Kidney epithelial cell (primary cell): ENCODE measurements around the gene KCNQ1. TPM values are rescaled to one million over a fixed set of nuclear protein-coding genes. Genes with fewer than 3 reads are reported as not detected.

Source experiments
- DNase-seq: peaks from one replicate; pipeline ENCODE4 v3.0.0-alpha.2; 2010; ENCODE audit warnings: low read depth
- H3K27me3 ChIP-seq: 2 replicates; pipeline ENCODE4 v1.6.0; 2011; ENCODE audit warnings: low read length; ENCODE audit not compliant: control insufficient read depth, insufficient read depth
- H3K36me3 ChIP-seq: 2 replicates; pipeline ENCODE4 v1.5.1; 2011; ENCODE audit warnings: low read length; ENCODE audit not compliant: control insufficient read depth, insufficient read depth
- H3K4me3 ChIP-seq: 2 replicates; pipeline ENCODE4 v1.5.1; 2011; ENCODE audit warnings: low read depth, mild to moderate bottlenecking, control low read depth, low read length
- total RNA-seq: library from RNA; depleted of rRNA; stranded (reverse); fragments of >200 nt; gene quantifications from 2 replicates; pipeline ENCODE4 v1.2.3, GENCODE V29; 2015
- TF ChIP-seq, protein P1 (sequence below): IDR thresholded peaks from 2 replicates; pipeline ENCODE4 v1.5.1; 2011; ENCODE audit warnings: mild to moderate bottlenecking, moderate library complexity, low read length, control low read depth, inconsistent platforms; ENCODE audit not compliant: insufficient read depth, poor library complexity, severe bottlenecking

KCNQ1 gene
- total RNA-seq, 1 donor from 2014 or later: 2.3 TPM

DNA sequence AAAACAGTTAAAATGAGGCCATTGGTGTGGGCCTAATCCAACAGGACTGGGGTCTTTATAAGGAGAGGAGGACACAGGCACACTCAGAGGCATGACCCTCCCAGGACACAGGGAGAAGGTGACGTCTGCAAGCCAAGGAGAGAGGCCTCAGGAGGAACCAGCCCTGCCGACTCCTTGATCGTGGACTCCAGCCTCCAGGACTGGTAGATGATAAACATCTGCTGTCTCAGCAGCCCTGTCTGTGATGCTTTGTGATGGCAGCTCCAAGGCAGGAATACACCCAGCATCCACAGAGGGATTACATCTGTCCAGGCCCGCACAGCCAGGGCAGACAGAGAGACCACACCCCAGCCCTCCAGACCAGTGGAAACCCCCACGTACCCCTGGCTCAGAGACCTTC lies 422.3 kb downstream of the KCNQ1 start:
- no peak for DNase-seq
- Histone ChIP-seq H3K4me3 (no peak overlapping the region), H3K27me3 (peaks cover 60% of the 10 kb centered on the region), H3K36me3 (no peaks in the 10 kb centered on the region)
- TF ChIP-seq, protein P1, sequence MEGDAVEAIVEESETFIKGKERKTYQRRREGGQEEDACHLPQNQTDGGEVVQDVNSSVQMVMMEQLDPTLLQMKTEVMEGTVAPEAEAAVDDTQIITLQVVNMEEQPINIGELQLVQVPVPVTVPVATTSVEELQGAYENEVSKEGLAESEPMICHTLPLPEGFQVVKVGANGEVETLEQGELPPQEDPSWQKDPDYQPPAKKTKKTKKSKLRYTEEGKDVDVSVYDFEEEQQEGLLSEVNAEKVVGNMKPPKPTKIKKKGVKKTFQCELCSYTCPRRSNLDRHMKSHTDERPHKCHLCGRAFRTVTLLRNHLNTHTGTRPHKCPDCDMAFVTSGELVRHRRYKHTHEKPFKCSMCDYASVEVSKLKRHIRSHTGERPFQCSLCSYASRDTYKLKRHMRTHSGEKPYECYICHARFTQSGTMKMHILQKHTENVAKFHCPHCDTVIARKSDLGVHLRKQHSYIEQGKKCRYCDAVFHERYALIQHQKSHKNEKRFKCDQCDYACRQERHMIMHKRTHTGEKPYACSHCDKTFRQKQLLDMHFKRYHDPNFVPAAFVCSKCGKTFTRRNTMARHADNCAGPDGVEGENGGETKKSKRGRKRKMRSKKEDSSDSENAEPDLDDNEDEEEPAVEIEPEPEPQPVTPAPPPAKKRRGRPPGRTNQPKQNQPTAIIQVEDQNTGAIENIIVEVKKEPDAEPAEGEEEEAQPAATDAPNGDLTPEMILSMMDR: no peak

DNA sequence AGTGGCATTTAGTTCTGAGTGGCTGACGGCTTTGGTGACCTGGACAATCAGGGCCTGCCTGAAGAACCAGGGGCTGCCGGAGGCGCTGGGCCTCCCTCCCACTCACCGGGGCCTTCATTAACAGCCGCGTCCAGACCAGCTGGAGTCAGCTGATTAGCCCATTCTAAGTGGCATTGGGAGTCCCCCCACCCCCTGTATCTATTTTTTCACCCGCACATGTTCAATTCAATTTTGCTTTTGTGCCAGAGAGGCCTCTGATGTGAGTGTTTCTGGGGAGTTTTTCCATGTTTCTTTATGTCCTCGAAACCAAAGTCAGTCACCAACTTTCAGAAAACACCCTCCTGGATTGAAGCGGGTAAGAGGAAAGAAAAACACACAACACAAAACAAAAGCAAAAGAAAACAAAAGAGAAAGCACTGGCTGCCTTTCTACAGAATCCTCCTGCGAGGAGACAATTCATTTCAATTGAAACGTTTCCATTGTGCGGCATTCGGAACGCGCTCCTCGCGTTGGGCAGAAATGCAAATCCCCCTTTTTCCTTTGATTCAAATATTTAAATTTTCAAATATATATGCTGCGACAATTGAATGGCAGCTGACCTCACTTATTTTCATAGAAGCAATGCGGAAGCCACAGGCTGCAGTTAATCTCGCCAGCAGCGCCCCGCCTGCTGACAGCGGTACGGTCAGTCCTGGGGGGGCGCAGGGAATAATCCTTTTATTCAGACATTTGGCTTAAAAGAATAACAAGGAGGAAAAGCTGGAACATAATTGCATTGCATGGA lies 423.1 kb downstream of the KCNQ1 start:
- Histone ChIP-seq H3K27me3 (peaks cover 54% of the 10 kb centered on the region), H3K4me3 (no peak overlapping the region), H3K36me3 (no peaks in the 10 kb centered on the region)
- TF ChIP-seq, protein P1: no peak
- DNase-seq: no peak

DNA sequence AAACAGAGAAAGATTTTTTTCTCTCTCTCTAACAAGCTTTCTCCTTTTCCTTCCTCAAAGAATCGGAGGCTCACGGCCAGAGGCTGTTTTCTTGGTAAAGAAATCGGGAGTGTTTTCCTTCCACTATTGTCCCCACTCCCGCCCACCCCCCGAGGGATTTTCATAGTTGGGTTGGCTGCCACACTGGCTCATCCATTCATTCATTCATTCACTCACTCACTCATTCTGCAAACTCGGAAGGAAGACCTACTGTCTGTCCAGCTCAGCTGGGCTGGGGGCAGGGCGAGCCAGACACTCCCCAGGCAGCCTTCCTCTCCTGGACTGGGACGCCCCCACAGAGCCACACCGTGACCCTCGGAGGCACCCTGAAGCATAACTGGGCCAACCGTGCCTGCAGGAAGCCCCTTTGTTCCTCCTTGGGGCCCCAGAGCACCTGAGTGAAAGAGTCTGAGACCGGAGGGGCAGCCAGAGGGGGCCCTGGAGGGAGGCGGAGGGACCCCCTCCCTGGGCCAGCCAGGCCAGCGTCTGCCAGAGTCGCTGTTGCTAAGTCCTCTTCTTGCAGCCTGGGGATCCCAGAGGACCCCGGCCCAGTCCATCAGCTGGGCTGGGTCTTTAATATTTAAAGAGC lies 423.8 kb downstream of the KCNQ1 start:
- Histone ChIP-seq H3K27me3 (peaks cover 48% of the 10 kb centered on the region), H3K4me3 (no peak overlapping the region), H3K36me3 (no peaks in the 10 kb centered on the region)
- no peak for DNase-seq
- TF ChIP-seq, protein P1: no peak

DNA sequence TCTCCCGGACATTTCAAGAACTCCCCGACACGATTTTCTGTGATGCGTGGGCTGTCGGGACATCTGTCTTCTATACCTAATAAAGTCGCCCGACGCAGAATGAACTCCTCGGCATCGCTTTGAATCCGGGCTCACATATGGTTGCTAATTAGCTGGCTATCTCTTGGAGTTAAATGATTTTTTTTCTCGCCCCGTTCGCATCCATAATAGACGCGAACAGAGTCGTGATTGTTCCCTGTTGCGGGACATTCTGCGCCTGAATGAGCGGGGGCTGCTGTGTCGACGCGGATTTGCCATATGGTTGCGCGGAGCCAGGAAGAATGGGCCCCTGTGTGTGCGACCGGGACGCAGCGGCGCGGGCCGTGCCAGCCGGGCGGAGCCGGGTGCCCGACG lies 424.3 kb downstream of the KCNQ1 start:
- DNase-seq: no peak
- no peaks in the 10 kb centered on the region for H3K36me3 ChIP-seq
- H3K4me3 ChIP-seq: no peak overlapping the region
- TF ChIP-seq, protein P1: no peak
- peaks cover 47% of the 10 kb centered on the region for H3K27me3 ChIP-seq

DNA sequence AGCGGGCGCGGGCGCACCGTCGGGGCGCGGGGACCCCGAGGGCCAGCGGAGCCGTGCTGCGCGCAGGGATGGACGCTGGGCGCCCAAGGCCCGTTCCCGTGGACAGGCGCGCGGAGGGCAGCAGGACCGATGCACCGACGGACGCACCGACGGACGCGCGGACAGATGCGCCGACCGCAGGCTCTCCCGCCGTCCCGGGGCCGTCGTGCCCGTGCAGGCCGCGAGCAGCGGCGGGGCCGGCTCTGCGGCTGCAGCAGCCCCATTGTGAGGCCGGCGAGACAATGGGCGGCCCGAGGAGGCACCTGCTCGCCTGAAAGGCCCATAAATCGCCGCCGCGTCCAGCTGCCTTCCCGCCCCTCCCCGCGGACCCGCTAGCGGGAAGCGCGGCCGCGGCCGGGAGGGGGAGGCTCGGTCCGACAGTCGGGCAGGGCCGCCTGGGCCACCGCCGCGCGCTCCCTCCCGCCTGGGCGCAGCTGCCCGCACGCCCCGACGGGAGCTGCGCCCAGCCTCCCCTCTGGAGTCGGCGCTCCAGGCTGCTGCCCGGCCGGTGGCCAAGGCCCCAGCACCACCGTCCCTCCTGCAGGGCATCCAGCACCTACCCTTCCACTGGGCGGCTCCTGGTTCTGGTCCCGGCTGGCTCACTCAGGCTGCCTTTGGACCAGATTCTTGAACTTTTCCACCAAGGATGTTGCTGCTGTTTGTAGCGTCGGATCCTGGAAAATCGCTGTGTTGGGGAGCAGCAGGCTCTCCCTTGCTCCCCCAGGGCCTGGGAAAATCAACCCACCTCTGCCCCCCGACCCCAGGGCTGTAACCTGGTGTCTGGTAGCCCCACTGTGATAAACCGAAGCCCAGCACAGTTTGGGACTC lies 425.0 kb downstream of the KCNQ1 start:
- no peak overlapping the region for H3K4me3 ChIP-seq
- H3K36me3 ChIP-seq: no peaks in the 10 kb centered on the region
- no peak for DNase-seq
- TF ChIP-seq, protein P1: no peak
- peaks cover 42% of the 10 kb centered on the region for H3K27me3 ChIP-seq
